Measurements from ENCODE around the gene GDF15.

Gene GDF15

DNA sequence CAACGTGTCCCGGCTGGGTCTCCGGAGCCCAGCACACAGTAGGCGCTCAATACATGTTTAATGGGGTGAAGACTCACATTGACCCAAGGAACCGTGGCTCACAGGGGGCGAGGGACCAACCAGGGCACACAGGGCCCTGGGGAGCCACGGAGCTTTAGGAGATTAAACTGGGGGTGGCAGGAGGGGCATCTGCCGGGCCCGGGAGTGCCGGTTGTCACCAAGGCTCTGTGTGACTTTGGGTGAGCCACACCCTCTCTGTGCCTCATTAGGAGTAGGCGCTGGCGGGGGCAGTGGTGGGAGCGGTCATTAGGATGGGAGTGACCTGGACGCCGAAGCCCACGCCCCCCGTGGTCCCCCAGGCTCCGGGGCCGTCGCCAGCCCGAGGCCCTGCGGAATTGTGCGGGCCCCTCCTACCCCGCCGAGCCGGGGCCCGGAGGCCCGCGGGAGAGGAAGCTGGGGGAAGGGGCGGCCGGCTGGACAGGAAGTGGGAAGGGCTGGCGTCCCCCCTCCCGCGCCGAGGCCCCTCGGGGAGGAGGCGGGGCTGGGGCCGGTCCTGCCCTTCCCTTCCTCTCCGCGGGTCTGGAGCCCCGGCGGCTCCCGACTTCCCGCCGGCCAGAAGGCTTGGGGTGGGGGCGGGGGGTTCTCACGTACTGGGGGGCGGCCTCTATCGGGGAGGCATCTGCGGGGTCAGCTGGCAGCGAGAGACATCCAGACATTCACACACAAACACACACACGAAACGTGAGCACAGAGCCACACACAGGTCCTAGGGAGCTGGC, 31.5 kb downstream of the GDF15 start:
- peak overlapping the region; percentile 28 for H3K4me3 ChIP-seq (ENCODE audit: low read length)
- TF ChIP-seq, protein P1, sequence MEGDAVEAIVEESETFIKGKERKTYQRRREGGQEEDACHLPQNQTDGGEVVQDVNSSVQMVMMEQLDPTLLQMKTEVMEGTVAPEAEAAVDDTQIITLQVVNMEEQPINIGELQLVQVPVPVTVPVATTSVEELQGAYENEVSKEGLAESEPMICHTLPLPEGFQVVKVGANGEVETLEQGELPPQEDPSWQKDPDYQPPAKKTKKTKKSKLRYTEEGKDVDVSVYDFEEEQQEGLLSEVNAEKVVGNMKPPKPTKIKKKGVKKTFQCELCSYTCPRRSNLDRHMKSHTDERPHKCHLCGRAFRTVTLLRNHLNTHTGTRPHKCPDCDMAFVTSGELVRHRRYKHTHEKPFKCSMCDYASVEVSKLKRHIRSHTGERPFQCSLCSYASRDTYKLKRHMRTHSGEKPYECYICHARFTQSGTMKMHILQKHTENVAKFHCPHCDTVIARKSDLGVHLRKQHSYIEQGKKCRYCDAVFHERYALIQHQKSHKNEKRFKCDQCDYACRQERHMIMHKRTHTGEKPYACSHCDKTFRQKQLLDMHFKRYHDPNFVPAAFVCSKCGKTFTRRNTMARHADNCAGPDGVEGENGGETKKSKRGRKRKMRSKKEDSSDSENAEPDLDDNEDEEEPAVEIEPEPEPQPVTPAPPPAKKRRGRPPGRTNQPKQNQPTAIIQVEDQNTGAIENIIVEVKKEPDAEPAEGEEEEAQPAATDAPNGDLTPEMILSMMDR (conservative IDR thresholded peaks at IDR 0.05; ENCODE audit: low read depth, low read length) = no peak
- DNase-seq (ENCODE audit: low read depth) = no peak

DNA sequence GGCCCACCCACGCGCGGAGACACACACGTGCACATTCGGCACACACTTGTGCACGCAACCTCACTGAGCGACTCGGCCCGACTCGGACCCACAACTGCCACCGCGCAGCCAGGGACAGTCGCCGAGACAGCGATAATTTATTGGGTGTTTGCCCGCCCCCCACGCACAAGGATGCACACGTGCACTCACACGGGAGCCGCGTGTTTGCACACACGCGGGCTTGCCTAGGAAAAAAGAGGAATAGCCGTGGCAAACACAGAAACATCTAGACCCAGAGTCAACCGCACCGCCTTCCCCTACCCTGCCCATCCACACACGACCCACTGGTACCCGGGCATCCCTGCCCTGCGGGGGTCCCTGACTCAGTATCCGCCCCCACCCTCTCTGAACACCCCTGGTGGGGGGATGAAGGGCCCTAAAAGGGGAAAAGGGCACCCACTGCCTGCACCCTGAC, 32.1 kb downstream of the GDF15 start:
- no peak for DNase-seq (ENCODE audit: low read depth)
- H3K4me3 ChIP-seq (ENCODE audit: low read length) = peak overlapping the region; percentile 6
- TF ChIP-seq, protein P1 (conservative IDR thresholded peaks at IDR 0.05; ENCODE audit: low read depth, low read length) = no peak

DNA sequence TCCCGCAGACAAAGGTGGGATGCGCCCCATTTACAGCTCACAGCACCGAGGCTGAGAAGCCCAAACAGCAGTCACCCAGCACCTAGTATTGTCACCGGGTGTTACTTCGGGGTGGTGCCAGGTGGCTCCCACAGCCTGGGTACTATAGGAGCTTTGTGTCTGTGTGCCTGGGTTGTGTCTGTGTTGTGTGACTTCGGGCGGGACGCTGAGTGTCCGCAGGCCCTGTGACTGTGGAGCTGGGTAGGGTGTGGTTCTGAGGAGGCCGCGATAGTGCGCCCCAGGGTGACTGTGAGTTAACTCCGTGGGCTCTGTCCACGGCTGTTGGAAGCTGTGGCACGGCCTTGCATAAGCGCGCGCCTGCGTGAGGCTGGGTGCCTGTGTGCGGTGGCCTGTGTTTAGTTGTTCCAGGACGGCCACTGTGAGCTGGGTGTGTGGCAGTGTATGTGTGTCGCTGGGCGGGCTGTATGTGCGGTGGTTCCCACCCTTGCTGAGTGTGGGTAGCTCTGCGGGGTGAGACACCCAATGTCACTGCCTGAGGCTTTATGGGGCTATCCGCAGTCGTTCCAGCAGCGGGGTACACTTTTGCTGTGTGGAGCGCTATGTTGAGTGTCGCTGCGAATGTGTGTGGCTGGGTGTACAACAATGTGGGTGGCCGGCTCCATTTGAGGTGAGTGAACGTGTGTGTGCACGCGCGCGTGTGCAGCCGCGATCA, 32.7 kb downstream of the GDF15 start:
- peak overlapping the region; percentile 32 for H3K4me3 ChIP-seq (ENCODE audit: low read length)
- TF ChIP-seq, protein P1 (conservative IDR thresholded peaks at IDR 0.05; ENCODE audit: low read depth, low read length) = no peak
- DNase-seq (ENCODE audit: low read depth) = no peak

DNA sequence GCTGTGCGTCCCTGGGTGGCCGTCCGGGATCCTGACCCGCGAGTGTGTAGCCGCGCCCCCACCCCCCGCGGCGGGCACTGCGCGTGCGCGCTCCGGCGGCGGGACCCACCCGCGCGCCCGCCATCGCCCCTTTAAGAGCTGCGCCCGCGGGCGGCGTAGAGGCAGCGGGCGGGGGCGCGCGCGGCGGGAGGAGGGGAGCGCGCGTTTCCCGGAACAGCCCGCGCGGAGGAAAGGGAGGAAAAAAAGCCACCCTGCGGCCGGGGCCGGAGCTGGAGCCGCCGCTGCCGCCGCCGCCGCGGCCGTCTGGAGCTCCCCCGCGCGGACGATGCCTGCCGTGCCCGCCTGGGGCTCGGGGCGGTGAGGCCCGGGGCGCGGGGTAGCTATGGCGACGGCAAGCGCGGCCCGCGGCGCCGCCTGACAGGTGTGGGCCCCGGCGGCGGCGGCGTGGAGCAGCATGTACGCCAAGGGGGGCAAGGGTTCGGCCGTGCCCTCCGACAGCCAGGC, 33.3 kb downstream of the GDF15 start, which contains the start of gene SSBP4:
TSS of gene SSBP4 (plus strand) at position 204 of the 504 bp plus-strand sequence. CDS start at position 455, 251 bp downstream.
- TF ChIP-seq, protein P1 (conservative IDR thresholded peaks at IDR 0.05; ENCODE audit: low read depth, low read length) = no peak
- H3K4me3 ChIP-seq (ENCODE audit: low read length) = peak within 1 kb of the TSS; percentile 64
- no peak for DNase-seq (ENCODE audit: low read depth)

DNA sequence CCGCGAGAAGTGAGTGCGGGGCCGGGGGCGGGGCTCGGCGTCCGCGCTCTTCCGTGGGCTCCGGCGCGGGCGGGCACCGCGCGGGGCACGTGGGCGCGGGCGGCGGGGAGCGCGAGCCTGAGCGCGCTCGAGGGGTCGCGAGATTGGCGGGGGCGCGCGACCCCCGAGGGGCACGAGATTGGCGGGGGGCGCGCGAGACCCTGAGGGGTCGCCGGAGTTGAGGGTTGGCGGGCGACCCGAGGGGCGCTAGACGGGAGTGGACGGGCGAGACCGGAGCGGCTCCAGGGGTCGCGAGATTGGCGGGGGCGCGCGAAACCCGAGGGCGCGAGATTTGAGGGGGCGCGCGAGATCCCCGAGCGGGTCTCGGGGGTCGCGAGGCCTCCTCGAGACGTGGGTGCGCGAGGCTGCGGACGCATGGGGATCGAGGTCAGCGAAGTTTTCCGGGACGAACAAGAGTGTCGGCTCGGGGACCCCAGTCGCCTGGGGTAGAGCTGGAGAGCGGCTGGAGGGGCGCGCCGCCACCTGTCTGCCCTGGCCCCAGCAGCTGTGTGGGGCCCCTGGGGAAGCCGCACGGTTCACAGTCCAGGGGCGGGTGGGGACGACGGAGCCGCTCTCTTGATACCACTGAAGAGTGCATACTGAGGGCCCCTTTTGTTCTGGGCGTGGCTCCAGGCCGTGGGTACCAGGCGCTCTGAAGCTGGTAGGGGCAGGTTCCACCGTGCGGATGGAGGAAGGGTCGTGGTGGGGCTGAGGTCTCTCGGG, 33.9 kb downstream of the GDF15 start:
- H3K4me3 ChIP-seq (ENCODE audit: low read length) = peak overlapping the region; percentile 64
- no peak for DNase-seq (ENCODE audit: low read depth)
- TF ChIP-seq, protein P1 (conservative IDR thresholded peaks at IDR 0.05; ENCODE audit: low read depth, low read length) = no peak

DNA sequence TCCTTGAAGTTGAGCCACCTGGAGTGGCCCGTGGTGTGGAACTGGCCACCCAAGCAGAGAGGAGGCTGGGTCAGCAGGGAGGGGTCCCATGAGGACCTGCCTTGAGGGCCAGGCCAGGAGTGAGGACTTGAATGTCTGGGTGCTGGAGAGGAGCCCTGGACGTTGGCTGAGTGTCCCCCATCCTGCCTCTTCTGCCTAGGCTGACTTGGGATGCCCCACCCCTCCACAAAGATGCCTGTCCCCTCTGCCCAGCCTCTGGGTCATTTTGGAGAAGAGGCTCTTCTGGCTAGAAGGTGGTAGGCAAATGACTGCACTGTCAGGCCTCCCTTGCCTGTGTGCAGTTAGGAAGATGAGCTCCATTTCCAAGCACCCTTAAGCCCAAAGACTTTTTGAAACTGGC, 35.0 kb downstream of the GDF15 start:
- TF ChIP-seq, protein P1 (conservative IDR thresholded peaks at IDR 0.05; ENCODE audit: low read depth, low read length) = no peak
- peak overlapping the region; percentile 64 for H3K4me3 ChIP-seq (ENCODE audit: low read length)
- no peak for DNase-seq (ENCODE audit: low read depth)
